GM13976 (cell line): Measurements from ENCODE around the gene GRIA1.
"Not testable (repeated sequence)": the region's sequence is repeated elsewhere in the genome, so short reads cannot be mapped to it uniquely, and the experiment has no call there.

Experiments used
- DNase-seq: peaks from one replicate; pipeline ENCODE4 v3.0.0; 2012; ENCODE audit warnings: low spot score
- in situ Hi-C: fragments of 300-500 bp; cut with MboI; formaldehyde crosslinking; loops from one replicate; pipeline ENCODE4 v1.12.0; 2022; ENCODE audit warnings: low sequenced_read_pairs, mixed read lengths, inconsistent platforms; ENCODE audit not compliant: unreplicated experiment
- TF ChIP-seq, protein P1 (sequence below): IDR thresholded peaks from 2 replicates; pipeline ENCODE4 v1.5.1; 2012; ENCODE audit warnings: borderline replicate concordance, mild to moderate bottlenecking; ENCODE audit not compliant: insufficient read depth; ENCODE audit errors: extremely low read depth, missing control alignments, control extremely low read depth

The GRIA1 gene

DNA sequence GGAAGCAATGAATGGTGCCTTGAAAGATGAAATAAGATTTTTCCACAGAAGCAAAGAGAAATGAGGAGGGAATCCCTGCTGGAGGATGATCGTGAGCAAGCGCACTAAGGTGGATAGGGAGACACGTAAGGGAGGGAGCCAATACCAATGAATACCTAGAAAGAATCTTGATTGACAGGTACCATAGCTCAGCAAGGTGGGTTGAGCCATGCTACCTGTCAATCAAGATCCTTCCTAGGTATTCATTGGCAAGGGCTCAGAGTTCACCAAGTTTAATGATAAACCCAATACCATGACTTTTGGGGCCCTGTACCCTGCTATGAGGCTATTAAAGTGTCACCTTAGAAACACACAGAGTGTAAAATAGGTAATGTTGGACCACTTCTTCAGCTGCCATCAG, 226.8 kb downstream of the GRIA1 start:
- TF ChIP-seq, protein P1, sequence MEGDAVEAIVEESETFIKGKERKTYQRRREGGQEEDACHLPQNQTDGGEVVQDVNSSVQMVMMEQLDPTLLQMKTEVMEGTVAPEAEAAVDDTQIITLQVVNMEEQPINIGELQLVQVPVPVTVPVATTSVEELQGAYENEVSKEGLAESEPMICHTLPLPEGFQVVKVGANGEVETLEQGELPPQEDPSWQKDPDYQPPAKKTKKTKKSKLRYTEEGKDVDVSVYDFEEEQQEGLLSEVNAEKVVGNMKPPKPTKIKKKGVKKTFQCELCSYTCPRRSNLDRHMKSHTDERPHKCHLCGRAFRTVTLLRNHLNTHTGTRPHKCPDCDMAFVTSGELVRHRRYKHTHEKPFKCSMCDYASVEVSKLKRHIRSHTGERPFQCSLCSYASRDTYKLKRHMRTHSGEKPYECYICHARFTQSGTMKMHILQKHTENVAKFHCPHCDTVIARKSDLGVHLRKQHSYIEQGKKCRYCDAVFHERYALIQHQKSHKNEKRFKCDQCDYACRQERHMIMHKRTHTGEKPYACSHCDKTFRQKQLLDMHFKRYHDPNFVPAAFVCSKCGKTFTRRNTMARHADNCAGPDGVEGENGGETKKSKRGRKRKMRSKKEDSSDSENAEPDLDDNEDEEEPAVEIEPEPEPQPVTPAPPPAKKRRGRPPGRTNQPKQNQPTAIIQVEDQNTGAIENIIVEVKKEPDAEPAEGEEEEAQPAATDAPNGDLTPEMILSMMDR, result no peak
- DNase-seq, result no peak
- in situ Hi-C loops, result no loop called here

DNA sequence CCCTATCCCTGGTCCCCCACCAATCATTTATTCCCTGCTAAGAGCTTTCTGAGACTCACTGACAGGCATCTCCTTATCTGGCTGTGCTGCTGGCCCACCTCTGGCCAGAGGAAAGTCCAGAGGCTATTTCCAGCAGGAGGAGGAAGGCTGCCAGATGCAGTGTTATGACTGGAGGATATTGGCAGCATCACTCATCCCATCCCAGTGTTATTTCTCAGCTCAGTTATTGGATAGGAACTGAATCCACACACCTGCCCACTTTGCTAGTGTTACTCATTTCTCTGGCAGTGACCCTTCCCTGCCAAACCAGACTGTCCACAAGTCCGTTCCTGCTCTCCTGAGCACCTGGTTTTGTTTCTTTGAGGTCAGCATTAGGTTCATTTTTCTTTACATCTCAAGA, 228.2 kb downstream of the GRIA1 start:
- TF ChIP-seq, protein P1, result no peak
- in situ Hi-C loops, result no loop called here
- no peak for DNase-seq

DNA sequence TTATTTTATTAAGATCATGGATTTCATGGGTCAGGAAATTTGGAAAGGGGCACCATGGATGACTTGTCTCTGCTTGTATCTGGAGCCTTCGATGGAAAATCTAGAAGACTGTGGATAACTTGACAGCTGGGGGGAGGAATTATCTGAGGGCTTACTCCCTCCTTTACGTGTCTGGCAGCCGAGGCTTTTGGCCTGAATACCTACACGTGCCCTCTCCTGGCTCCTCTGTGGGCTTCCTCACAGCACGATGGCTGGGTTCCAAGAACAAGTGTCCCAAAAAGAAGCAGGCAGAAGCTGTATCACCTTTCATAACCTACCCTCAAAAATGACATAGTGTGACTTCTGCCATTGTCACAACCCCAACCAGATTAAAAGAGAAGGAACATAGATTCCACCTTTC, 228.9 kb downstream of the GRIA1 start:
- no peak for DNase-seq
- in situ Hi-C loops, result no loop called here
- TF ChIP-seq, protein P1, result no peak

DNA sequence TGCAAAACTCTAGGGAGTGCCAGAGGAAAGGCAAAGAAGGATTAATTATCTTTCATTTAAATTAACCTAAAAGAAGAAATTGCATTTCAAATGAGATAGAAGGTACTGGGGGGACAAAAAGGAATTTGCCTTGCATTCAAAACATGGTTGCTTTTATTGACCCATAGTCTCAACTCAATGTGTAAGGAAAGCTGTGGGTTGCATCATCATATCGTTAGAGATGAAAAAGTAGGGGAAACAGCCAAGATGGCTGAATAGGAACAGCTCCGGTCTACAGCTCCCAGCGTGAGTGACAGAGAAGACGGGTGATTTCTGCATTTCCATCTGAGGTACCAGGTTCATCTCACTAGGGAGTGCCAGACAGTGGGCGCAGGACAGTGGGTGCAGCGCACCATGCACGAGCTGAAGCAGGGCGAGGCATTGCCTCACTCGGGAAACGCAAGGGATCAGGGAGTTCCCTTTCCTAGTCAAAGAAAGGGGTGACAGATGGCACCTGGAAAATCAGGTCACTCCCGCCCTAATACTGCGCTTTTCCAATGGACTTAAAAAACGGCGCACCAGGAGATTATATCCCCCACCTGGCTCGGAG, 232.6 kb downstream of the GRIA1 start:
- DNase-seq, in situ Hi-C loops: not testable (repeated sequence)

DNA sequence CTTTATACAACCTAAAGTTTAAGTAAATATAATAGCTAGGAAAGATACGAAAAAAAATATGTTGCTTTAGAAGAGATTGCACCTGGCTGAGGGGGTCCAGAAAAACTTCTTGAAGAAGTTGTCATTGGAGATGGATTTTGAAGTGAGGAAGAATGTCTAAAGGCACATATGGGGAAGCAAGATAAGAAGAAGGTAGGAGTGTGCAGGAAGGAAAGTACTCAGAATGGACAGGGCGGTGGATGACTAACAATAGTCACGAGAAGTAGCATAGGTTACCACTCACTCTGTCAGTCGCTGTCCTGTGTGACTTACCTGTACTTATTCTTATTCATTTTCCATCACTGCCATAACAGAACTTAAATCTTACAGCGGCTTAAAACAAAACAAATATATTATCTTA, 251.6 kb downstream of the GRIA1 start:
- TF ChIP-seq, protein P1, result no peak
- in situ Hi-C loops, result no loop called here
- DNase-seq, result no peak

DNA sequence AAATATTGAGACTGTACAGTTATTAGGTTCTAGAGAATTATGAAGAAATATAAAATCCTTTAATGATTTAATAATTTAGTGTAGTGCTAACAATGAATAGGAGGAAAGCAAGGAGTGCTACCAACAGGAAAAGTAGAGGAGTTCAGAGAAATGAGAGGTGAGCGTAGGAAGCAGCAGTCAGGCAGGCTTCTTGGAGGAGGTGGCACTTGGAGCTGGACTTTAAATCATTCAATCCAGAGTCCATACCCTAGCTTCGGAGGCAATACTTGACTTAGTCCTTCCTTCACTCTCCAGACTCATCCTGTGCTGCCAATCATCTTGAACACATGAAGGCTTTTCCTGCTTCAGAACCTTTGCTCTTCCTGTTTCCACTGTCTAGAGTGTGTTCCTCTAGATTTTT, 254.3 kb downstream of the GRIA1 start:
- in situ Hi-C loops, result no loop called here
- TF ChIP-seq, protein P1, result no peak
- DNase-seq, result no peak

DNA sequence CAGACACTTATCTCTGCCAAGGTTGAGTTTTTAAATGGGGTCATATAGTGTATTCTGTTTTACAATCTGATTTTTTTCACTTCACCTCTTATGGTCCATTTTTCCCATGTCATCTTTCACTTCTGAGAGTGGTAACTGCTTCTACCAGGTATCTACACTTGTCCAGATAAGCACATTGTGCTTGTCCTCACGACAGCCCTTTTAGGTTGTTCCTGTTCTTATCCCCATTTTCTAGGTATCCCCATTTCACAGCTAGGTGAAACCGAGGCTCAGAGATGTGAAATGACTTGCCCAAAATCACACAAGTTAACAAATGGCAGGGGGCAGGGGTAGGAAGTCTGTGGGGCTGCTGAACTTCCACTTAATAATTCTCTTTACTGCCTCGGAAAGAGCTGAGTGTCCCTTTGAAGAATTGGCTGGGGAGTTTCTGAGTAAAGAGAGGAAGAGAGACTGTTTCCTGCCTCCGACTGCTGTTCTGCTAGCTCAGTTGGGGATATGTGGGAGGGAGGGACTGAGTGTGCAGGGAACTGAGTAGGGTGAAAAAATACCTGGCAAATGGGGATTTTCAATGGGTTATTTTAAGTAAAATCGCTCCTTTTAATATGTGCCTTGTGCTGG, 255.4 kb downstream of the GRIA1 start:
- TF ChIP-seq, protein P1, result no peak
- no peak for DNase-seq
- in situ Hi-C loops, result no loop called here
